Stimulated activated CD8-positive, alpha-beta memory T cell treated with anti-CD3 and anti-CD28 coated beads, Interleukin-15, amount 100 ng/mL, for 1 hour (primary cell): Measurements from ENCODE around the gene PLEKHA6.
"Not testable (repeated sequence)": the region's sequence is repeated elsewhere in the genome, so short reads cannot be mapped to it uniquely, and the experiment has no call there.

Source experiments
- DNase-seq: peaks from one replicate; pipeline ENCODE4 v3.0.0-alpha.2; 2020; ENCODE audit warnings: low read depth

The PLEKHA6 gene

DNA sequence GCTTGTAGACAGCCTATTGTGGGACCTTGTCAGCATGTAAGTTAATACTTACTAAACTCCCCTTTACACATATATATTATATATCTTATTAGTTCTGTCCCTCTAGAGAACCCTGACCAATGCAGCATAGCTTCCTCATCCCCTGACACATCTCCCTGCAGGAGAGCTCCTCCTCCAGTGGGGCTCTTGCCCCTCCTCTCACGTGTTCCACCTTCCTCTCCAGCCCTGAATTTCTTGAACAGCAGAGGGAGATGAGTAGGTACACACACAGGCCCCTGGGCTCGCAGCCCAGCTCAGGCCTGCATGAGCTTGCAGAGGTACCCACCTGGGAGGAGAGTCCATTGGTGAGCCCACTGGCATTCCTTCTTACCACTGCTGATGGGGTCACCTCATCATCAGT lies 118.7 kb downstream of the PLEKHA6 start:
- no peak for DNase-seq

GRCh38 chr1:204240233-204240632 lies 119.5 kb downstream of the PLEKHA6 start:
- no peak for DNase-seq

GRCh38 chr1:204239401-204239800 lies 120.3 kb downstream of the PLEKHA6 start:
- DNase-seq, result not testable (repeated sequence)

- DNase-seq, result not testable (repeated sequence)
Measured at GRCh38 chr1:204238520-204238919, 121.2 kb downstream of the PLEKHA6 start.

DNA sequence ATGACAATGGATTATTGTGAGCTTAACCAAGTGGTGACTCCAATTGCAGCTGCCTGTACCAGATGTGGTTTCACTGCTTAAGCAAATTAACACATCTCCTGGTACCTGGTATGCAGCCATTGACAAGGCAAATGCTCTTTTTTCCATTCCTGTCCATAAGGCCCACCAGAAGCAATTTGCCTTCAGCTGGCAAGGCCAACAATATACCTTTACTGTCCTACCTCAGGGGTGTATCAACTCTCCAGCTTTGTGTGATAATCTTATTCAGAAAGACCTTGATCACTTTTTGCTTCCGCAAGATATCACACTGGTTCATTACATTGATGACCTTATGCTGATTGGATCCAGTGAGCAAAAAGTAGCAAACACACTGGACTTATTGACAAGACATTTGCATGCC lies 122.2 kb downstream of the PLEKHA6 start:
- not testable (repeated sequence) for DNase-seq

DNA sequence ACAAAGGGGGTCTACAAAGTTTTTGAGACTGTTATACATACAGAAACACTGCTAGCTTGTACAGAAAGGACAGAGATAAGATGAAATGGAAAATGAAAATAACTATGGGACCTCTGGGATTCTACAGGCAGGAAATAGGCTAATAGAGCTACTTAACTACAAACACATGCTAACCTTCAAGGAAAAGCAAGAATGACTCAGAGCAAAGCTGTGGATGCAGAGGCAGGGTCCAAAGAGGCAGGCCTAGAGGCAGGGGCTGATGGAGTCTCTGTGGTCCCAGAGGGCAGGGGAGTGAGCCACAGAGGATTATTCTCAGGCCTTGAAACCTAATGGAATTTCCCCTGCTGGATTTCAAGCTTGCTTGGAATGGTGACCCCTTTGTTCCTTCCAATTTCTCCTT lies 127.2 kb downstream of the PLEKHA6 start:
- no peak for DNase-seq

GRCh38 chr1:204230211-204230610 lies 129.5 kb downstream of the PLEKHA6 start:
- DNase-seq, result no peak

- DNase-seq, result no peak
Measured at GRCh38 chr1:204228896-204229295, 130.8 kb downstream of the PLEKHA6 start.

GRCh38 chr1:204227996-204228785 lies 131.5 kb downstream of the PLEKHA6 start:
- no peak for DNase-seq

GRCh38 chr1:204227351-204227750 lies 132.4 kb downstream of the PLEKHA6 start:
- DNase-seq, result no peak

GRCh38 chr1:204225841-204226735 lies 133.6 kb downstream of the PLEKHA6 start:
- DNase-seq, result no peak

DNA sequence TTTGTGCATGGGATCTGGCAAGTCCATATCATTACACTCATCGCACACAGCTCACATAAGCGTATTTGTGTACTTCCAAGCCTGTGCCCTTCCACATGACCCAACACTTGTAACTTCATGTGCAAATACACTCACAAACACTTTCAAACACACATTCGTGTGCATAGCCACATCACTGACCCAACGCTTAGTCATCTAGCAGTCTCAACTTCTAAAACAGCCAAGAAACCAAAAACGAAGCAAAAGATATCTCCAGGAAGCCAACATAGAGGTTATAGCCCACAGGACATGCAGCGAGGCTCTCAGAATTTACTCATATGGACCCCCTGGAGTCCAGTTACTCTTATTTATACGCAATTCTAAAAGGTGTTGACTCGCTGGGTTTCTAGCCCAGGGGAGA lies 135.1 kb downstream of the PLEKHA6 start:
- no peak for DNase-seq

DNA sequence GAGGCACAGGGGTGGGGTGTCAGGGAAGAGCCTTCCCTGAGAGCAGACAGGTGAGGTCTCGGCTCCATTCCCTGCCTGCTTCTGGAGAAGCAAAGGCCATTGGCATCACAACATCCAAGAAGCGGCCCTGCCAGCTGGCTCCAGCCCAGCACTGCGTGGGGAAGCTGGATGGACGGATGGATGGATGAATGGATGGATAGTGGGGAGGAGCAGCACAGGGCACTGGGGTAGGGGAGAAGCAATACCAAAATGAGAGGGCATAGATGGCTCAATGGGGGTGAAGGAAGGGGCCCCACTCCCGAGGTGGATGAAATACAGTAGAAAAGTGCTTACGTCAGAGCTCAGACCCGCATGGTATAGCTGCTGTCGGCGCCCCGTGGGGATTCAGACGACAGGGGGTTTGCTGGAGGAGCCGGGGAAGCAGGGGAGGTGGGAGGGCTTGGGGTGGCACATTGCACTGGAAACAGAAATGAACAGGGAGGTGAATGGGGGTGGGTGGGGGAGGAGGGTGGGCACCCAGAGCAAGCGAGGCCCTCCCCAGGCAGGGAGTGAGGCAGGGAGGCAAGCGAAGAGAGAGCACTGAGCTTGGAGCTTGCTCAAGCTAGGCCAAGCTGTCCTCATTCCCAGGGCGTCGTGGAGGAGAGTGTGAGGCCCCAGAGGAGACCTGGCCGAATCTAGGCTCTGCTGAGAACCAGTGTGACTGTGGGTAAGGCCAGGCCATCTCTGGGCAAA lies 136.4 kb downstream of the PLEKHA6 start:
- DNase-seq, result no peak

- DNase-seq, result no peak
Measured at GRCh38 chr1:204222764-204223055, 137.0 kb downstream of the PLEKHA6 start.

GRCh38 chr1:204222006-204222763 lies 137.5 kb downstream of the PLEKHA6 start:
- no peak for DNase-seq

GRCh38 chr1:204221271-204221670 lies 138.5 kb downstream of the PLEKHA6 start:
- no peak for DNase-seq

- no peak for DNase-seq
Measured at GRCh38 chr1:204219971-204220616, 139.6 kb downstream of the PLEKHA6 start.

- DNase-seq, result no peak
Measured at GRCh38 chr1:204218552-204218951, 141.2 kb downstream of the PLEKHA6 start.

- DNase-seq, result no peak
Measured at GRCh38 chr1:204217648-204218000, 142.1 kb downstream of the PLEKHA6 start.

- no peak for DNase-seq
Measured at GRCh38 chr1:204216880-204217647, 142.7 kb downstream of the PLEKHA6 start.

DNA sequence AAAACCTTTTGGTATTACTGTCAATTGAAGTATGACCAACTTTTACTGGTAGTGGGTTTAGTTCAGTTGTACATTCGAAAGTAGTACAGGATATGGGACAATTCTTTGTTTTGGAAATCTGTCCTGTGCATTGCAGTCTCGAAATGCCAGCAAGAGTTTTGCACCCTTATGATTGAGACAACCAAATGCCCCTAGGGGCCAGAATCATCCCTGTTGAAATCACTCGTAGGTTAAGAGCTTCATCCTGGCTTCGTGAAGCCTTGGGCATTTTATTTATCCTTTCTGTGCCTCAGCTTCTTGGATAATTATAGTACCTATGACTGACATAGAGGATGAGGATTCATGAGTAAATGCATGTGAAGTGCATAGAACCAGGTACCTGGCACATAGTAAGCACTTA lies 143.5 kb downstream of the PLEKHA6 start:
- no peak for DNase-seq
